HCEC 1CT (cell line): Measurements from ENCODE around the gene PKIG.

Source experiments
- DNase-seq: peaks from one replicate; pipeline ENCODE4 v3.0.0-alpha.2; 2017

The PKIG gene

GRCh38 chr20:44621939-44622338, 39.6 kb downstream of the PKIG start:
- DNase-seq: no peak

GRCh38 chr20:44622501-44623270, 40.3 kb downstream of the PKIG start:
- DNase-seq: no peak

GRCh38 chr20:44624152-44624551, 41.8 kb downstream of the PKIG start:
- DNase-seq: no peak

GRCh38 chr20:44624743-44625271, 42.4 kb downstream of the PKIG start:
- no peak for DNase-seq

- DNase-seq: no peak
Observed at GRCh38 chr20:44625361-44625760, 43.0 kb downstream of the PKIG start.

GRCh38 chr20:44626278-44626677, 43.9 kb downstream of the PKIG start:
- no peak for DNase-seq

GRCh38 chr20:44627364-44628010, 45.1 kb downstream of the PKIG start:
- DNase-seq: no peak

GRCh38 chr20:44629017-44629385, 46.6 kb downstream of the PKIG start:
- DNase-seq: no peak

- no peak for DNase-seq
Observed at GRCh38 chr20:44629542-44629941, 47.2 kb downstream of the PKIG start.

- no peak for DNase-seq
Observed at GRCh38 chr20:44630297-44630696, 47.9 kb downstream of the PKIG start.

- DNase-seq: no peak
Observed at GRCh38 chr20:44632103-44632752, 49.8 kb downstream of the PKIG start.

- DNase-seq: no peak
Observed at GRCh38 chr20:44633187-44633810, 50.9 kb downstream of the PKIG start.

GRCh38 chr20:44633872-44634600, 51.7 kb downstream of the PKIG start:
- DNase-seq: no peak

GRCh38 chr20:44635877-44636276, 53.5 kb downstream of the PKIG start:
- DNase-seq: no peak

GRCh38 chr20:44637042-44637441, 54.7 kb downstream of the PKIG start:
- DNase-seq: no peak

- no peak for DNase-seq
Observed at GRCh38 chr20:44637522-44638372, 55.4 kb downstream of the PKIG start.

- DNase-seq: no peak
Observed at GRCh38 chr20:44640522-44640921, 58.1 kb downstream of the PKIG start.

GRCh38 chr20:44641325-44641724, 58.9 kb downstream of the PKIG start:
- DNase-seq: no peak

GRCh38 chr20:44642203-44643153, 60.1 kb downstream of the PKIG start:
- DNase-seq: peak; percentile 89

- DNase-seq: no peak
Observed at GRCh38 chr20:44643154-44643519, 60.8 kb downstream of the PKIG start.
